Ishikawa (cell line): ENCODE results near the gene KRTAP5-4.

Source experiments
- RAD21 ChIP-seq: IDR thresholded peaks from 2 replicates; pipeline ENCODE4 v1.6.1; 2012; ENCODE audit warnings: low read depth
- TCF12 ChIP-seq: IDR thresholded peaks from 2 replicates; pipeline ENCODE4 v1.6.1; 2012; ENCODE audit warnings: low read depth

DNA sequence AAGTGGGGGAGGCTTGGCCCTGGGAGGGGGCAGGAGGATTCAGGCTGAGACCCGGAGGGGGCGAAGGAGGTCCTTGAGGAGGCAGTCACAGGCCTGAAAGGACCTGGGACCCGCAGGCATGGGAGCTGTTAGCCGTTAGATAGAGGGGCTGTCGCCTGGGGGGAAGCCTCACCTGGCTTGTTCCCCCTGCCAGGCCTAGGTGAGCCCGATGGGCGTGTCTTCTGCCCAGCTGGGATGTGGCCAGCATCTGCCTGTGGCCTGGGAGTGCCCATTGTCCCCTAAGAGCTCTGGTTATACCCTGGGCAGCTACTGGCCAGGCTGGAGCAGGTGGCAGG, 48.1 kb downstream of the KRTAP5-4 start:
- TF ChIP-seq TCF12 (no peak; the same call in 1 of the 2 replicates), RAD21 (0 out of 2 replicates have a peak, but pooled peaks have one; percentile 1)
